Measurements from ENCODE around the gene GPRC6A.

GRCh38 chr6:116812051-116812650 lies 16.7 kb downstream of the GPRC6A start:
- TF ChIP-seq BHLHE40 (IDR thresholded peaks at IDR 0.05; ENCODE audit: borderline replicate concordance in 1 of 2, low read depth in 2 of 2, low read length in 1 of 2) (no peak), SMC3 (IDR thresholded peaks at IDR 0.05; ENCODE audit: borderline replicate concordance, low read length) (no peak), E2F4 (IDR thresholded peaks at IDR 0.05; ENCODE audit: low read depth, low read length) (no peak), CHD4 (IDR thresholded peaks at IDR 0.05) (no peak), POLR2A (IDR thresholded peaks at IDR 0.05; ENCODE audit: low read depth, low read length) (no peak)
- TF ChIP-seq, protein P1, sequence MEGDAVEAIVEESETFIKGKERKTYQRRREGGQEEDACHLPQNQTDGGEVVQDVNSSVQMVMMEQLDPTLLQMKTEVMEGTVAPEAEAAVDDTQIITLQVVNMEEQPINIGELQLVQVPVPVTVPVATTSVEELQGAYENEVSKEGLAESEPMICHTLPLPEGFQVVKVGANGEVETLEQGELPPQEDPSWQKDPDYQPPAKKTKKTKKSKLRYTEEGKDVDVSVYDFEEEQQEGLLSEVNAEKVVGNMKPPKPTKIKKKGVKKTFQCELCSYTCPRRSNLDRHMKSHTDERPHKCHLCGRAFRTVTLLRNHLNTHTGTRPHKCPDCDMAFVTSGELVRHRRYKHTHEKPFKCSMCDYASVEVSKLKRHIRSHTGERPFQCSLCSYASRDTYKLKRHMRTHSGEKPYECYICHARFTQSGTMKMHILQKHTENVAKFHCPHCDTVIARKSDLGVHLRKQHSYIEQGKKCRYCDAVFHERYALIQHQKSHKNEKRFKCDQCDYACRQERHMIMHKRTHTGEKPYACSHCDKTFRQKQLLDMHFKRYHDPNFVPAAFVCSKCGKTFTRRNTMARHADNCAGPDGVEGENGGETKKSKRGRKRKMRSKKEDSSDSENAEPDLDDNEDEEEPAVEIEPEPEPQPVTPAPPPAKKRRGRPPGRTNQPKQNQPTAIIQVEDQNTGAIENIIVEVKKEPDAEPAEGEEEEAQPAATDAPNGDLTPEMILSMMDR (IDR thresholded peaks at IDR 0.05 in 2 of 3, conservative IDR thresholded peaks at IDR 0.05 in 1 of 3; ENCODE audit: control insufficient read depth in 2 of 3, extremely low read depth in 1 of 3, insufficient read depth in 1 of 3, low read depth in 3 of 3, low read length in 3 of 3) = no peak
